GM21529 (cell line): Measurements from ENCODE around the gene SLC36A1.
"Not testable (repeated sequence)": the region's sequence is repeated elsewhere in the genome, so short reads cannot be mapped to it uniquely, and the experiment has no call there.

Experiments
- ATAC-seq: cut with Tn5 transposase; IDR thresholded peaks from one replicate; pipeline ENCODE4 v1.9.1; 2021; ENCODE audit not compliant: unreplicated experiment

SLC36A1 gene

GRCh38 chr5:151447174-151448037 is at the start of gene SLC36A1:
TSS of gene SLC36A1 (plus strand) at chr5:151447603. CDS start at chr5:151458793, 11,190 bp downstream.
- ATAC-seq = peak; percentile 80

GRCh38 chr5:151405334-151406160 is 41.9 kb upstream of the SLC36A1 start:
- ATAC-seq = no peak

GRCh38 chr5:151406322-151406947 is 41.0 kb upstream of the SLC36A1 start:
- no peak for ATAC-seq

- ATAC-seq = no peak
Observed at GRCh38 chr5:151408591-151409230, 38.7 kb upstream of the SLC36A1 start.

GRCh38 chr5:151413800-151414199 is 33.6 kb upstream of the SLC36A1 start:
- ATAC-seq = no peak

- no peak for ATAC-seq
Observed at GRCh38 chr5:151414536-151414935, 32.9 kb upstream of the SLC36A1 start.

- no peak for ATAC-seq
Observed at GRCh38 chr5:151417712-151418111, 29.7 kb upstream of the SLC36A1 start.

- no peak for ATAC-seq
Observed at GRCh38 chr5:151420127-151420526, 27.3 kb upstream of the SLC36A1 start.

GRCh38 chr5:151424892-151425523 is 22.4 kb upstream of the SLC36A1 start:
- ATAC-seq = no peak

GRCh38 chr5:151426347-151426746 is 21.1 kb upstream of the SLC36A1 start:
- ATAC-seq = not testable (repeated sequence)

- ATAC-seq = peak; percentile 99
Observed at GRCh38 chr5:151427258-151427657, 20.1 kb upstream of the SLC36A1 start.

- no peak for ATAC-seq
Observed at GRCh38 chr5:151430731-151431130, 16.7 kb upstream of the SLC36A1 start.

- no peak for ATAC-seq
Observed at GRCh38 chr5:151431666-151432065, 15.7 kb upstream of the SLC36A1 start.

- no peak for ATAC-seq
Observed at GRCh38 chr5:151432210-151432609, 15.2 kb upstream of the SLC36A1 start.

GRCh38 chr5:151434570-151435237 is 12.7 kb upstream of the SLC36A1 start:
- ATAC-seq = no peak

GRCh38 chr5:151448038-151448985 is 909 bp downstream of the SLC36A1 start:
- ATAC-seq = peak; percentile 13

GRCh38 chr5:151449297-151449696 is 1.9 kb downstream of the SLC36A1 start:
- no peak for ATAC-seq

- ATAC-seq = no peak
Observed at GRCh38 chr5:151449839-151450238, 2.4 kb downstream of the SLC36A1 start.

- no peak for ATAC-seq
Observed at GRCh38 chr5:151450605-151451004, 3.2 kb downstream of the SLC36A1 start.
